ENCODE measurements around the gene CDK11B. TPM values are rescaled to one million over a fixed set of nuclear protein-coding genes. Genes with fewer than 3 reads are reported as not detected.

CDK11B gene
- total and polyA plus RNA-seq, 2 donors (not counting 1 experiment from before 2014, with no cell fraction given): 14.1 to 36.3 TPM

- H3K27ac ChIP-seq (ENCODE audit: low read length in 2 of 2): no peak overlapping the region
- H3K4me3 Mint-ChIP-seq: no peak overlapping the region
- no peak overlapping the region for H3K27ac Mint-ChIP-seq
- ChIA-PET CTCF (no interaction called here), POLR2A (no interaction called here)
- no peak for ATAC-seq (ENCODE audit: low read depth)
- H3K4me1 Mint-ChIP-seq: peaks cover 4% of the 10 kb centered on the region
- H3K9me3 ChIP-seq (ENCODE audit: control extremely low read depth in 1 of 3, control insufficient read depth in 2 of 3, insufficient read depth in 1 of 3, low read length in 2 of 3): no peaks in the 10 kb centered on the region
- peaks cover 39% of the 10 kb centered on the region for H3K79me2 ChIP-seq (ENCODE audit: control insufficient read depth, insufficient read depth, low read length)
- intact Hi-C loops (cut with micrococcal nuclease): no loop called here
- no peak overlapping the region for H3K9ac ChIP-seq (ENCODE audit: low read length)
- H3K4me2 ChIP-seq (replicated peaks; ENCODE audit: low read depth, low read length, poor library complexity, severe bottlenecking): no peak overlapping the region
- H3K36me3 ChIP-seq (replicated peaks in 1 of 2; ENCODE audit: control extremely low read depth in 1 of 2, control insufficient read depth in 1 of 2, extremely low read depth in 1 of 2, insufficient read depth in 2 of 2, low read length in 1 of 2): peaks cover 1 to 59% of the 10 kb centered on the region in 2 experiments
- H2AFZ ChIP-seq (ENCODE audit: insufficient read depth, low read depth, low read length, poor library complexity, severe bottlenecking): no peak overlapping the region
- peaks cover 7% of the 10 kb centered on the region for H4K20me1 ChIP-seq (ENCODE audit: control insufficient read depth, insufficient read depth, low read length, poor library complexity, severe bottlenecking)
- no peak for TF ChIP-seq CTCF (IDR thresholded peaks at IDR 0.05)
- TF ChIP-seq EZH2 (IDR thresholded peaks at IDR 0.05; ENCODE audit: borderline replicate concordance, insufficient read depth, low read depth, low read length, poor library complexity, severe bottlenecking): no peak
- no peaks in the 10 kb centered on the region for H3K27me3 Mint-ChIP-seq
- WGBS (ENCODE audit: insufficient coverage): 95% methylated on average over 36 of the region's 43 CpGs
- no peak overlapping the region for H3K4me3 ChIP-seq (ENCODE audit: control extremely low read depth in 1 of 5, extremely low read depth in 1 of 5, insufficient read depth in 1 of 5, low read depth in 2 of 5, low read length in 4 of 5)
- no peak for DNase-seq
- no peaks in the 10 kb centered on the region for H3K4me1 ChIP-seq (ENCODE audit: control insufficient read depth in 2 of 2, insufficient read depth in 2 of 2, low read length in 2 of 2)
- no peaks in the 10 kb centered on the region for H3K9me3 Mint-ChIP-seq (ENCODE audit: insufficient read depth)
- H3K27me3 ChIP-seq (replicated peaks in 1 of 4; ENCODE audit: control extremely low read depth in 1 of 4, control insufficient read depth in 3 of 4, insufficient read depth in 4 of 4, low read length in 3 of 4): no peaks in the 10 kb centered on the region
These were observed 10.9 kb upstream of the CDK11B start for GRCh38 chr1:1669468-1670440.

- H3K27me3 Mint-ChIP-seq: no peaks in the 10 kb centered on the region
- no peak overlapping the region for H3K27ac ChIP-seq (ENCODE audit: low read length in 2 of 2)
- H4K20me1 ChIP-seq (ENCODE audit: control insufficient read depth, insufficient read depth, low read length, poor library complexity, severe bottlenecking): peaks cover 7% of the 10 kb centered on the region
- H3K4me3 Mint-ChIP-seq: no peak overlapping the region
- ATAC-seq (ENCODE audit: low read depth) (no peak), DNase-seq (no peak)
- peaks cover 0 to 8% of the 10 kb centered on the region in 2 donors for H3K4me1 ChIP-seq (ENCODE audit: control insufficient read depth in 2 of 2, insufficient read depth in 2 of 2, low read length in 2 of 2)
- H3K4me2 ChIP-seq (replicated peaks; ENCODE audit: low read depth, low read length, poor library complexity, severe bottlenecking): no peak overlapping the region
- H3K79me2 ChIP-seq (ENCODE audit: control insufficient read depth, insufficient read depth, low read length): peaks cover 32% of the 10 kb centered on the region
- no peaks in the 10 kb centered on the region for H3K27me3 ChIP-seq (replicated peaks in 1 of 4; ENCODE audit: control extremely low read depth in 1 of 4, control insufficient read depth in 3 of 4, insufficient read depth in 4 of 4, low read length in 3 of 4)
- 96% methylated on average over 7 of the region's 15 CpGs for WGBS (ENCODE audit: insufficient coverage)
- no peak overlapping the region for H3K4me3 ChIP-seq (ENCODE audit: control extremely low read depth in 1 of 5, extremely low read depth in 1 of 5, insufficient read depth in 1 of 5, low read depth in 2 of 5, low read length in 4 of 5)
- H3K4me1 Mint-ChIP-seq: peaks cover 2% of the 10 kb centered on the region
- no peak for TF ChIP-seq CTCF (IDR thresholded peaks at IDR 0.05)
- TF ChIP-seq EZH2 (IDR thresholded peaks at IDR 0.05; ENCODE audit: borderline replicate concordance, insufficient read depth, low read depth, low read length, poor library complexity, severe bottlenecking): no peak
- ChIA-PET POLR2A (no interaction called here), CTCF (no interaction called here)
- peaks cover 1 to 47% of the 10 kb centered on the region in 2 experiments for H3K36me3 ChIP-seq (replicated peaks in 1 of 2; ENCODE audit: control extremely low read depth in 1 of 2, control insufficient read depth in 1 of 2, extremely low read depth in 1 of 2, insufficient read depth in 2 of 2, low read length in 1 of 2)
- intact Hi-C loops (cut with micrococcal nuclease): no loop called here
- H3K9me3 ChIP-seq (ENCODE audit: control extremely low read depth in 1 of 3, control insufficient read depth in 2 of 3, insufficient read depth in 1 of 3, low read length in 2 of 3): no peaks in the 10 kb centered on the region
- H3K9me3 Mint-ChIP-seq (ENCODE audit: insufficient read depth): no peaks in the 10 kb centered on the region
- H3K27ac Mint-ChIP-seq: no peak overlapping the region
- H3K9ac ChIP-seq (ENCODE audit: low read length): no peak overlapping the region
- H2AFZ ChIP-seq (ENCODE audit: insufficient read depth, low read depth, low read length, poor library complexity, severe bottlenecking): no peak overlapping the region
These were observed 7.7 kb upstream of the CDK11B start for GRCh38 chr1:1666526-1666925.

Measured in B cell (primary cell).